Measurements from ENCODE around the gene LAMC3.

DNA sequence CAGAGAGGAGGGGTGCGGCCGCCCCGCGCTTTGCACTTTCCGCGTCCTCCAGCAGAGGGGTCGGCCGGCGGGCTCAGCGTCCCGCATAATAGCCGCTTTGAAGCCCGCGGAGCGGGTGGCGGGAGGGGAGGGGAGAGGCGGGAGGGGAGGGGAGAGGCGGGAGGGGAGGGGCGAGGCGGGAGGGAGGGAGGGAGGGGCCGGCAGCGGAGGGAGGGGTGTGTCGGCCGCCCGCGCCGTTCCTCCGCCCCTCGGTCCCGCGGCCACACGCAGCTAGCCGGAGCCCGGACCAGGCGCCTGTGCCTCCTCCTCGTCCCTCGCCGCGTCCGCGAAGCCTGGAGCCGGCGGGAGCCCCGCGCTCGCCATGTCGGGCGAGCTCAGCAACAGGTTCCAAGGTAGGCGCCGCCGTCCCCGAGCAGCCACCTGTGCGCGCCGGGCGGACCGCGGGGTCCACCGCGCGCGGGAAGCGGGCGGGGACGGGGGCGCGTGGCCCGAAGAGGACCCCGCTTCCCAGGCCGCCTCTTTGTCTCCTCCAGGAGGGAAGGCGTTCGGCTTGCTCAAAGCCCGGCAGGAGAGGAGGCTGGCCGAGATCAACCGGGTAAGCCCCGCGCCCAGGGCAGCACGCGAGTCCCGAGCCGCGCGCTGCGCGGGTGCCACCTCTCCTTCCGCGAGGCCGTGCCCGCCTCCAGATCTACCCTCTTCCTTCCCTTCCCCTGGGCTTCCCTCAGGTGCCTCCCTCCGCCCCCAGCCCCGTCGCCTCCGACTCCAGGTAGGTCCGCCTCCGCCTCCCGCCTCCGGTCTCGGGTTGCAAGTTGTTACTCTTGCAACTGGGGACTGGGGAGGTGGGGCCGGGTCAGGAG lies 87.5 kb downstream of the LAMC3 start, which contains the start of gene AIF1L:
- TF ChIP-seq, protein P1, sequence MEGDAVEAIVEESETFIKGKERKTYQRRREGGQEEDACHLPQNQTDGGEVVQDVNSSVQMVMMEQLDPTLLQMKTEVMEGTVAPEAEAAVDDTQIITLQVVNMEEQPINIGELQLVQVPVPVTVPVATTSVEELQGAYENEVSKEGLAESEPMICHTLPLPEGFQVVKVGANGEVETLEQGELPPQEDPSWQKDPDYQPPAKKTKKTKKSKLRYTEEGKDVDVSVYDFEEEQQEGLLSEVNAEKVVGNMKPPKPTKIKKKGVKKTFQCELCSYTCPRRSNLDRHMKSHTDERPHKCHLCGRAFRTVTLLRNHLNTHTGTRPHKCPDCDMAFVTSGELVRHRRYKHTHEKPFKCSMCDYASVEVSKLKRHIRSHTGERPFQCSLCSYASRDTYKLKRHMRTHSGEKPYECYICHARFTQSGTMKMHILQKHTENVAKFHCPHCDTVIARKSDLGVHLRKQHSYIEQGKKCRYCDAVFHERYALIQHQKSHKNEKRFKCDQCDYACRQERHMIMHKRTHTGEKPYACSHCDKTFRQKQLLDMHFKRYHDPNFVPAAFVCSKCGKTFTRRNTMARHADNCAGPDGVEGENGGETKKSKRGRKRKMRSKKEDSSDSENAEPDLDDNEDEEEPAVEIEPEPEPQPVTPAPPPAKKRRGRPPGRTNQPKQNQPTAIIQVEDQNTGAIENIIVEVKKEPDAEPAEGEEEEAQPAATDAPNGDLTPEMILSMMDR (IDR thresholded peaks at IDR 0.05; ENCODE audit: insufficient read depth, low read depth, low read length): no peak
- TF ChIP-seq EZH2 (IDR thresholded peaks at IDR 0.05; ENCODE audit: insufficient read depth, low read length): peak; percentile 84

Measured in astrocyte (in vitro differentiated cells and primary cell).